Subcutaneous preadipocyte (primary cell): ENCODE data around the gene PDCD1. TPM values are rescaled to one million over a fixed set of nuclear protein-coding genes. Genes with fewer than 3 reads are reported as not detected.

ENCODE experiments used
- total RNA-seq: library from RNA; depleted of rRNA; stranded (reverse); fragments of >200 nt; gene quantifications from 2 replicates; pipeline ENCODE4 v1.2.3, GENCODE V29; 2012

PDCD1 gene
- total RNA-seq: not detected in 2 replicates

GRCh38 chr2:241858206-241859016 lies at the start of gene PDCD1:
PDCD1 (minus strand) TSS chr2:241858894; CDS start chr2:241858838, 56 bp downstream.

GRCh38 chr2:241869087-241869961 lies 10.6 kb upstream of the PDCD1 start, which contains the start of gene RTP5:
RTP5 (plus strand) TSS chr2:241869729; CDS start chr2:241869757, 28 bp downstream.

GRCh38 chr2:241808721-241809382 lies 49.8 kb downstream of the PDCD1 start, which contains the start of gene NEU4:
NEU4 (plus strand) TSS chr2:241809193; CDS start chr2:241814485, 5,292 bp downstream.

Other genes starting within 250 kb of the PDCD1 start
- gene THAP4, start 221.7 kb downstream of the PDCD1 start, total RNA-seq: 54.7 and 60.8 TPM in 2 replicates
- gene ATG4B, start 221.2 kb downstream of the PDCD1 start, total RNA-seq: 39.5 and 47.0 TPM in 2 replicates
- 45.2 and 46.3 TPM in 2 replicates for gene DTYMK, start 172.1 kb downstream of the PDCD1 start, total RNA-seq
- gene ING5, start 156.9 kb downstream of the PDCD1 start, total RNA-seq: 18.0 and 25.4 TPM in 2 replicates
- 10.9 and 13.6 TPM in 2 replicates for gene D2HGDH, start 124.3 kb downstream of the PDCD1 start, total RNA-seq
- gene GAL3ST2, start 82.1 kb downstream of the PDCD1 start, total RNA-seq: not detected in 2 replicates
- not detected in 2 replicates for gene NEU4, start 49.7 kb downstream of the PDCD1 start, total RNA-seq
- not detected in 2 replicates for gene RTP5, start 10.8 kb upstream of the PDCD1 start, total RNA-seq